ENCODE results near the gene ANKRD65.

DNA sequence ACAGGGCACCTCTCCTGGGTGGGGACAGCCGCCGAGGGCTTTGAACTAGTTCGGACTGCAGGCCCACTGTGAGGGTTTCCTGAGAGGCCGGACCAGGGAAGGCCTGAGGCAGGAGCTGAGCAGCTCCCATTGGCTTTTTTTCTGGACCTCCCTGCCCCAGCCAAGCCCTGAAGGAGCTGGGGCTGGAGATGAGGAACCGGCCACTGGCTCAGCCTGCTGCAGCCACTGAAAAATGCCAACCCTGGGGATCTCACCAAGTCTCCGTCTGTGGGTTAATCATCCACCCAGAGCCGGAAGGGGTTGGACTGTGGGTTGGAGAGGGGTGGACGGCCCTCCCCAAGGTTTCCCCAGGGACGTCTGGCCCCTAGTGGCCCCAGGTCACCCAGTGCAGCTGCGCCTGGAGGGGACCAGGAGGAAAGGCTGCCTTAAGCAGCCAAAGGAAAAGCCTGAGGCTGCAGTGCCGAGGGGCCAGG, 16.9 kb upstream of the ANKRD65 start:
- no peak for TF ChIP-seq POLR2AphosphoS5 (IDR thresholded peaks at IDR 0.05; ENCODE audit: borderline replicate concordance, low read depth, low read length)
- TF ChIP-seq EZH2 (IDR thresholded peaks at IDR 0.05), result no peak
